Trophoblast cell (in vitro differentiated cells and primary cell): ENCODE data around the gene KCTD2.

Source experiments
- DNase-seq, 2 donors: peaks; one replicate each; pipeline ENCODE4 v3.0.0-alpha.2; 2016
- H2AFZ ChIP-seq: 2 replicates; pipeline ENCODE4 v1.6.1; 2013; ENCODE audit warnings: low read length, moderate library complexity, mild to moderate bottlenecking; ENCODE audit not compliant: insufficient read depth, poor library complexity
- H2AK5ac ChIP-seq: 2 replicates; pipeline ENCODE4 v1.6.1; 2013; ENCODE audit warnings: mild to moderate bottlenecking, low read length
- H2BK120ac ChIP-seq: 2 replicates; pipeline ENCODE4 v1.6.1; 2013; ENCODE audit warnings: low read length, mild to moderate bottlenecking, moderate library complexity; ENCODE audit not compliant: insufficient read depth, poor library complexity
- H2BK12ac ChIP-seq: 2 replicates; pipeline ENCODE4 v1.6.1; 2013; ENCODE audit warnings: mild to moderate bottlenecking, low read length, moderate library complexity
- H2BK5ac ChIP-seq: 2 replicates; pipeline ENCODE4 v1.6.1; 2013; ENCODE audit warnings: low read length, low read depth, moderate library complexity, mild to moderate bottlenecking; ENCODE audit not compliant: poor library complexity
- H3K14ac ChIP-seq: 2 replicates; pipeline ENCODE4 v1.6.1; 2013; ENCODE audit warnings: mild to moderate bottlenecking, low read length
- H3K18ac ChIP-seq: 2 replicates; pipeline ENCODE4 v1.6.1; 2013; ENCODE audit warnings: mild to moderate bottlenecking, low read length
- H3K23ac ChIP-seq: 2 replicates; pipeline ENCODE4 v1.6.1; 2013; ENCODE audit warnings: low read length
- H3K27ac ChIP-seq: 2 replicates; pipeline ENCODE4 v1.5.1; 2013; ENCODE audit warnings: low read depth, mild to moderate bottlenecking, inconsistent platforms, low read length, moderate library complexity
- H3K27me3 ChIP-seq: 2 replicates; pipeline ENCODE4 v1.6.1; 2013; ENCODE audit warnings: inconsistent platforms, mild to moderate bottlenecking, low read length, moderate library complexity; ENCODE audit not compliant: insufficient read depth
- H3K36me3 ChIP-seq, 2 experiments: 1 replicate in 1 of 2; 2 replicates in 1 of 2; pipeline ENCODE4 v1.6.1; 2013; ENCODE audit warnings: low read length in 2 of 2, mild to moderate bottlenecking in 2 of 2, moderate library complexity in 1 of 2; ENCODE audit not compliant: insufficient read depth in 2 of 2, control insufficient read depth in 1 of 2
- H3K4ac ChIP-seq: 2 replicates; pipeline ENCODE4 v1.6.1; 2013; ENCODE audit warnings: low read depth, mild to moderate bottlenecking, low read length, moderate library complexity
- H3K4me1 ChIP-seq, 2 experiments: 1 replicate in 1 of 2; 2 replicates in 1 of 2; pipeline ENCODE4 v1.6.1; 2013; ENCODE audit warnings: low read length in 2 of 2, mild to moderate bottlenecking in 2 of 2, moderate library complexity in 1 of 2; ENCODE audit not compliant: insufficient read depth in 2 of 2, control insufficient read depth in 1 of 2
- H3K4me2 ChIP-seq: 2 replicates; pipeline ENCODE4 v1.6.1; 2013; ENCODE audit warnings: inconsistent platforms, mild to moderate bottlenecking, low read length, moderate library complexity
- H3K4me3 ChIP-seq: 2 replicates; pipeline ENCODE4 v1.5.1; 2013; ENCODE audit warnings: mild to moderate bottlenecking, low read depth, low read length, inconsistent platforms
- H3K79me1 ChIP-seq: one replicate; pipeline ENCODE4 v1.6.1; 2013; ENCODE audit warnings: low read length
- H3K79me2 ChIP-seq: 2 replicates; pipeline ENCODE4 v1.6.1; 2013; ENCODE audit warnings: low read length, mild to moderate bottlenecking; ENCODE audit not compliant: control insufficient read depth, insufficient read depth, poor library complexity
- H3K9ac ChIP-seq: 2 replicates; pipeline ENCODE4 v1.6.1; 2013; ENCODE audit warnings: mild to moderate bottlenecking, low read length
- H3K9me3 ChIP-seq: 2 replicates; pipeline ENCODE4 v1.6.1; 2013; ENCODE audit warnings: low read depth, mild to moderate bottlenecking, control low read depth, inconsistent platforms, low read length; ENCODE audit not compliant: insufficient read depth
- H4K12ac ChIP-seq: 2 replicates; pipeline ENCODE4 v1.6.1; 2013; ENCODE audit warnings: low read depth, mild to moderate bottlenecking, low read length, moderate library complexity
- H4K8ac ChIP-seq: 2 replicates; pipeline ENCODE4 v1.6.1; 2013; ENCODE audit warnings: low read depth, mild to moderate bottlenecking, low read length, moderate library complexity
- H4K91ac ChIP-seq: one replicate; pipeline ENCODE4 v1.6.1; 2013; ENCODE audit warnings: low read depth, mild to moderate bottlenecking, low read length, moderate library complexity
- WGBS: extraction: QIAGEN DNeasy Blood & Tissue Kit; methylation state at CpG from one replicate; pipeline ENCODE4 v1.1.7; 2013; ENCODE audit warnings: missing lambda C conversion rate; ENCODE audit not compliant: insufficient read length, insufficient coverage; ENCODE audit errors: extremely low coverage; 5-methylcytosine and 5-hydroxymethylcytosine counted together

Gene KCTD2

DNA sequence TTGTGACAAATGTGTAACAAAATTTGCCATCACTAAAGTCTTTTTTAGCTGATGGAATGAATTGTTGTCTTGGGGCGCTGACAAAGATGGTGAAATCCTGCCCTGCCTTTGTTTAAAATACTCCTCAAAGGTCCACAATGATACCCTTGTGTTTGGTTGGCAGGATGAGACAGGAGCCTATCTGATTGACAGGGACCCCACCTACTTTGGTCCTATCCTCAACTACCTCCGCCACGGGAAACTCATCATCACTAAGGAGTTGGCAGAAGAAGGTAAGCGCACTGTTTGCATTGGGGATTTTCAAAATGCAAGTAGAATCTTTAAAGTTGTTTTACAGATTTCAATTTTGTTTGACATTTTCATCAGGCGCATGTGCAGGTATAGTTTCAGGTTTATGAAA, 2.0 kb downstream of the KCTD2 start:
- no peak overlapping the region for H3K4ac ChIP-seq
- no peak overlapping the region for H4K91ac ChIP-seq
- H2BK12ac ChIP-seq: no peak overlapping the region
- H3K27me3 ChIP-seq: no peaks in the 10 kb centered on the region
- no peak overlapping the region for H3K4me2 ChIP-seq
- H4K12ac ChIP-seq: no peak overlapping the region
- H3K79me1 ChIP-seq: peaks cover 8% of the 10 kb centered on the region
- no peak overlapping the region for H2AFZ ChIP-seq
- no peak overlapping the region for H2BK120ac ChIP-seq
- H3K27ac ChIP-seq: no peak overlapping the region
- no peak overlapping the region for H3K18ac ChIP-seq
- no peak overlapping the region for H3K4me3 ChIP-seq
- no peak overlapping the region for H3K9ac ChIP-seq
- DNase-seq: no peak
- H4K8ac ChIP-seq: no peak overlapping the region
- no CpG with 5 or more reads among the region's 5 CpGs for WGBS
- no peak overlapping the region for H3K14ac ChIP-seq
- no peak overlapping the region for H2BK5ac ChIP-seq
- peaks cover 12% of the 10 kb centered on the region for H3K79me2 ChIP-seq
- H3K4me1 ChIP-seq: peaks cover 2 to 7% of the 10 kb centered on the region in 2 experiments
- H2AK5ac ChIP-seq: no peak overlapping the region
- no peak overlapping the region for H3K23ac ChIP-seq
- peaks cover 3% of the 10 kb centered on the region for H3K9me3 ChIP-seq
- peaks cover 15 to 21% of the 10 kb centered on the region in 2 experiments for H3K36me3 ChIP-seq

DNA sequence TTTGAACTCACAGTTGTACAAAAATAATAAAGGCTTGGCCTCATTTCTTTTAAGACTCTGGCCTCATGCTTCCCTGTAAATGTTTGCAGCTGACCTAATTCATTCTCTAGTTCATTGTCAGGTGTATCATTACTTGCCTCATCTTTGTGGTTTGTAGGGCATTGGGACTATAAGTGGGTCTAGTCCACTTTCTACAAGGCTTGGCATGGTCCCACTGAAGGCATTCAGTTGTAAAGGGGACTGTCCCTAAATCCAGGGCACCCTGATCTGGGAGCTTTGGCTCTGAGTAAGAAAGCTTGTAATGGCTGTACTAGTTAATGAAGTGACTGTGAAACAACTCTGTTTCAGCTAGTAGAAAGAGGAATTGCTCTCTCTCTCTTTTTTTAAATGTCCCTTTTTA, 2.7 kb downstream of the KCTD2 start:
- no peak overlapping the region for H3K27ac ChIP-seq
- H3K23ac ChIP-seq: no peak overlapping the region
- no peak overlapping the region for H3K9ac ChIP-seq
- no peak overlapping the region for H3K4me3 ChIP-seq
- H3K36me3 ChIP-seq: peaks cover 18 to 25% of the 10 kb centered on the region in 2 experiments
- no peak overlapping the region for H4K8ac ChIP-seq
- H3K79me2 ChIP-seq: peaks cover 12% of the 10 kb centered on the region
- H4K12ac ChIP-seq: no peak overlapping the region
- H3K9me3 ChIP-seq: peaks cover 4% of the 10 kb centered on the region
- H4K91ac ChIP-seq: no peak overlapping the region
- H2BK5ac ChIP-seq: no peak overlapping the region
- no peak overlapping the region for H2AFZ ChIP-seq
- no peak overlapping the region for H3K4me2 ChIP-seq
- H3K14ac ChIP-seq: no peak overlapping the region
- no peak overlapping the region for H3K4ac ChIP-seq
- no peak overlapping the region for H3K18ac ChIP-seq
- H2BK12ac ChIP-seq: no peak overlapping the region
- H3K79me1 ChIP-seq: peaks cover 8% of the 10 kb centered on the region
- no peak for DNase-seq
- H2BK120ac ChIP-seq: no peak overlapping the region
- no peak overlapping the region for H2AK5ac ChIP-seq
- H3K4me1 ChIP-seq: peaks cover 2 to 7% of the 10 kb centered on the region in 2 experiments
- H3K27me3 ChIP-seq: no peaks in the 10 kb centered on the region

DNA sequence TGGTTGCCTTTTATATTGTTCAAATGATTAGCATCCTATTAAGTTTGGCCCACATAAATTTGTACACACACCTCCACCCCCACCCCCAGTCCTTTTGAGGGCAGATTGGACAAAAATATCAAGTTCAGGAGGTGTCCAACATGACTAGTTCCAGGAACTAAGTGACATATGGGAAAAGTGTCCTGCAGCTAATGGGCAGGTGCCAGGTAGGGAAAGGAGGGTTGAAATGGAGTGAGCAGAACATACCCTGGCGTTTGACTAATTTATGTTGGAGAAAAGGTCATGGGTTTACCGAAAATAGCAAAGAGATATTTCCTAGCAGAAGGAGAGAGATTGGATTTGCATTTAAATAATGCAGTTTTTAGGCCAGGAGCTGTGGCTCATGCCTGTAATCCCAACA, 4.9 kb downstream of the KCTD2 start:
- Histone ChIP-seq H3K36me3 (peaks cover 27 to 29% of the 10 kb centered on the region in 2 experiments), H3K79me2 (peaks cover 7% of the 10 kb centered on the region), H4K8ac (no peak overlapping the region), H3K27ac (no peak overlapping the region), H2BK120ac (no peak overlapping the region), H4K91ac (no peak overlapping the region), H4K12ac (no peak overlapping the region), H3K9ac (no peak overlapping the region), H3K23ac (no peak overlapping the region), H3K79me1 (peaks cover 4% of the 10 kb centered on the region), H2BK5ac (no peak overlapping the region), H2BK12ac (no peak overlapping the region), H3K27me3 (no peaks in the 10 kb centered on the region), H3K14ac (no peak overlapping the region), H3K9me3 (peaks cover 4% of the 10 kb centered on the region), H3K18ac (no peak overlapping the region), H2AFZ (no peak overlapping the region), H3K4me2 (no peak overlapping the region), H3K4ac (no peak overlapping the region), H3K4me3 (no peak overlapping the region), H2AK5ac (no peak overlapping the region), H3K4me1 (peaks cover 0 to 5% of the 10 kb centered on the region in 2 experiments)
- no peak for DNase-seq
- WGBS: no CpG with 5 or more reads among the region's 2 CpGs

DNA sequence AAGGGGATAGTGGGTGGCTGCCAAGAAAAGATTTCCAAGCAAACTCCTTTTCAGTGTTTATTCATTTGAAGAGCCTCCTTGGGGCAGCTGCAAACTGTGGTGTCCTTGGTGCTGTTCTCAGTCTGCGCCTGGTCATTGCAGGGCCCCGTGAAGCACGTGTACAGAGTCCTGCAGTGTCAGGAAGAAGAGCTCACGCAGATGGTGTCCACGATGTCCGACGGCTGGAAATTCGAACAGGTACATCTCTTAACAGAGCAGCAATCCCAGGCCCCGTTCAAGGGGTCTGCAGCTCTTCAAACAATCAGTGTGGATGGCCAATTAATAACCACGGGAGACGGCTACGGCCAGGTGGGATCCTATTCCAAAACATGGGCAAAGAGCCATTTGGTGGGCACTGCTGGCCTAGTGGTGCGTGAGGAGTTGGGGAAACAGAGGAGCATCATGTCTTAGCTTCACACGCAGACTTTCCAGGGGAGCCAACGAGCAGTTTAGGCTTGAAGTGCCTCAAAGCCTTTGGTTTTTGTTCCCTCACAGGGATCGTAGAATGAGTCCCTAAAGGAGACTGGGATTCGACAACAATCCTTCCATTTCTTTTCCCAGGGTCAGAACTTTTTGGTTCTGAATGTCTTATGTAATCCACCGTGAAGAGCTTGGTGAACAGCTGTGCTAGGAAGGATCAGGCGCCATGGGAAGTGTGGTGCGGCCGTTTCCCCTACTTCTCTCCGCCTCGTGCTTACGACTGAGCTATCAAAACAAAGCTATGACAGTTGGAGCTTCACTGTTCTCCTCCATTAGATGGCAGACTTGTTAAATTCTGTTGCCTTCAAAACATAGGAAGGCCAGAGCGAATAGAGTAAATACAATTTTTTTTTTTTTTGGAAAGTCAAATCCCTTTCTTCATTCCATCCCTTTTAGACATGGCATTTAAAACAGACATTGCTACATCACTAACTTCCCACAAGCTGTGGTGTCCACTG, 12.6 kb downstream of the KCTD2 start:
- peaks cover 53 to 55% of the 10 kb centered on the region in 2 experiments for H3K36me3 ChIP-seq
- no peak overlapping the region for H4K8ac ChIP-seq
- no peak overlapping the region for H3K27ac ChIP-seq
- no peak overlapping the region for H3K4ac ChIP-seq
- no peak overlapping the region for H3K9ac ChIP-seq
- no peak overlapping the region for H4K91ac ChIP-seq
- H2AK5ac ChIP-seq: no peak overlapping the region
- no peak overlapping the region for H3K23ac ChIP-seq
- no peaks in the 10 kb centered on the region for H3K79me1 ChIP-seq
- no peaks in the 10 kb centered on the region for H3K27me3 ChIP-seq
- H2BK120ac ChIP-seq: no peak overlapping the region
- H3K14ac ChIP-seq: no peak overlapping the region
- no peaks in the 10 kb centered on the region for H3K79me2 ChIP-seq
- no peaks in the 10 kb centered on the region for H3K9me3 ChIP-seq
- no peak overlapping the region for H3K18ac ChIP-seq
- no peak overlapping the region for H3K4me3 ChIP-seq
- no peak overlapping the region for H3K4me2 ChIP-seq
- H2AFZ ChIP-seq: no peak overlapping the region
- DNase-seq: peak in 1 of 2 donors; percentile 72
- no peak overlapping the region for H2BK12ac ChIP-seq
- H3K4me1 ChIP-seq: no peaks in the 10 kb centered on the region
- no CpG with 5 or more reads among the region's 25 CpGs for WGBS
- no peak overlapping the region for H2BK5ac ChIP-seq
- no peak overlapping the region for H4K12ac ChIP-seq
